HG03442 (cell line): Measurements from ENCODE around the gene TRAF4.
"Not testable (repeated sequence)": the region's sequence is repeated elsewhere in the genome, so short reads cannot be mapped to it uniquely, and the experiment has no call there.

Source experiments
- ATAC-seq: cut with Tn5 transposase; IDR thresholded peaks from one replicate; pipeline ENCODE4 v1.9.1; 2021; ENCODE audit warnings: mild to moderate bottlenecking, moderate library complexity; ENCODE audit not compliant: unreplicated experiment

TRAF4 gene

DNA sequence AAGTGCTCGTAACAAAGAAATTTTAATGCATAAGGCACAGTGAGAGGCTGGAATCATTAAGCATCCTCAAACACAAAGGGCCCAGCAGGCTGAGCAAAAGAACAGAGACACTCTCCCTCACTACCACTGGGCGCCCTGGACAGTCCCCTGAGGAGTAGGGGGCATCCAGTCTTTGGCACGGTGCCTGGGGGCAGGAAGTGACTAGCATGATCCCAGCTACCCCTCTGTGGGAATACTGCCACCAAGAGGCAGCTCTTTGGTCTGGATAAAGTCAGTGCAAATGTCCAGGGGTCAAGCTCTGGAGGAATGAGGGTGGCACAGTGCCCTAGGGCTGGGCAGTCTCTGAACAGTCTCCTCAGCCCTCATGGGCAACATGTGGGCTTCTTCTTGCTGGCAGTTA is 29.5 kb upstream of the TRAF4 start:
- ATAC-seq = no peak

DNA sequence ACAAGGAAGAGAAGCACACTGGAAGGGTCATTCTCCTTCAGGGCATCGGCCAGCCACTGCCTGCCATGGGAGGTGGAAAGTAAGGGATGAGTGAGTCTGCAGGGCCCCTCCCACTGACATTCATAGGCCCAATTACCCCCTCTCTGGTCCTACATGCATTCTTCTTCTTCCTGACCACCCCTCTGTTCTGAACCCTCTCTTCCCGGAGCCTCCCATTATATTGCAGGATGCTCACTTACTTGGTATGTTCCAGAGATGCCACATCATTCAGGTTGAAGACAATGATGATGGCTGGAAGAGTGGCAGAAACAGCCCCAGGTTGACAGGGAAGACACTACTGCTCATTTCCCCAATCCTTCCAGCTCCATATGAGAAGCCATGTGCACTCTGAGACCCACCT is 28.6 kb upstream of the TRAF4 start:
- no peak for ATAC-seq

DNA sequence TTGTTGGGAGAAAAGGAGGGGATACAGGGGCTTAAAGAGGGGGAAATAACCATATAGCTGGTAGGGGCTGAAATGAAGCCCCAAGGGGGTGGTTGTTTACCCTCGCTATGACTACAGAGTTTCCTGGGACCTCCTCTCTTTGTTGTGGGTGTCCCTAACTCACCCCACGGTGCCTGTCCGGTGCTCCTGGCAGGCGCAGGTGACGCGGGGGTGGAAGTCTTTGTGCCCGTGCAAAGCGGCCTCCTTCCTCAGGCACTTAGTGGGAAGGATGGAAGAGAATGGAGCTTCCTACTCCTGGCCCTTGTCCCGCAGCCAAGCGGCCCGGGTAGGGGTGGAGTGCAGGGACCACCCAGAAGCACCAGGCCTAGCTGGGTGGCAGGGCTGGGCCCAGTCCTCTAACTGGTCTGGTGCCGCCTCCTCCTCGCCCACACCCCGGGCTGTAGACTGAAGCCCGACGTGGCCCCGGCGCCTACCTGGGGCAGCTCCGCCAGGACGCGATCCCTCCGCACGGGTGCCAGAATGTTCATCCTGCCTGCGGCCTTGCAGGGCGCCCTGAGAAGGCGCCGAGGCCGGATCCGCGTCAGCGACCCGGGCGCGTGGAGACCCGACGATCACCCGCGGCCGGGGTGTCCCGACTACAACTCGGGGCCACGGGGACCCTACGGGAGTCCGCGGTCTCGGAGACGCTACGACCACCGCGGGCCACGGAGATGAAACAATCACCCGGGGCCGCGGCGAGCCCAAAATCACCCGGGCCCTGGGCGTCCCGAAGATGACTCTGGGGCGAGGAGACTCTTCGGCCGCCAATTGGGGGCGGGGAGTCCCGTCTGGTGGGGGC is 26.9 kb upstream of the TRAF4 start:
- no peak for ATAC-seq

DNA sequence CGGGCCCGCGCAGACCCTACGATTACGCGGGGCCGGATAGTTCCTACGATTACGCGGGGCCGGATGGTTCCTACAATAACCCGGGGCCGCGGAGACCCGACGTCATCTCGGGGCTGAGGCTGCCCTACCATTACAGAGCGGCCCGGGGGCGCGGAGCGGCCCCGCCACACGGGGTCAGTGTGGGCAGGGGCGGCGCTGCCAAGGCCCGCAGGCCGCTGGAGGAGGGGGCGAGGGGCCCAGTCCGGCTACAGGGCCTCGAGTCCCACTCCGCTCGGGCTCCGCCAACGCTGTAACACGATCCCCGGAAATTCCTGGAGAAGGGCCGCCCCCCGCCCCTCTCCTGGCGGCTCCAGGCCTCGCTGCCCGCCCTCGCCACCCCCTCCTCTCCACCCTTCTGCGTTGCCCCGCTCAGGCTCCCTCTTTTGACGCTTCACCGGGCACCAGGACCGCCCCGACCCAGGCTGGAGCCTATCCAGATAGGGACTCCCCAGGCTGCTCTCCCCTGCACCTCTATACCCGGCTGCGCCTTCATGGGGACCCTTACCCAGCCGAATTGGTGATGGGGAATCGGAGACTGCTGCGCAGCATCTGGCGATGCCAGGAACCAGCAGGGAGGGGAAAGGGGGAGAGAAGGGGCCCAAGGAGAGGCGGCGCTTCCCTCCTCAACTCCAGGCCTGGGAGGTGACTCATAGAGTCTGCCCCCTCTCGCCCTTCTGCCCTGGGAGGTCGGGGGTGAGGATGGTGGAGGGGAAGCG is 26.1 kb upstream of the TRAF4 start, which contains the start of gene RAB34:
Gene RAB34 (minus strand): TSS at position 291 of the 755 bp plus-strand sequence. CDS start 602 bp downstream, outside the sequence.
- ATAC-seq = no peak

DNA sequence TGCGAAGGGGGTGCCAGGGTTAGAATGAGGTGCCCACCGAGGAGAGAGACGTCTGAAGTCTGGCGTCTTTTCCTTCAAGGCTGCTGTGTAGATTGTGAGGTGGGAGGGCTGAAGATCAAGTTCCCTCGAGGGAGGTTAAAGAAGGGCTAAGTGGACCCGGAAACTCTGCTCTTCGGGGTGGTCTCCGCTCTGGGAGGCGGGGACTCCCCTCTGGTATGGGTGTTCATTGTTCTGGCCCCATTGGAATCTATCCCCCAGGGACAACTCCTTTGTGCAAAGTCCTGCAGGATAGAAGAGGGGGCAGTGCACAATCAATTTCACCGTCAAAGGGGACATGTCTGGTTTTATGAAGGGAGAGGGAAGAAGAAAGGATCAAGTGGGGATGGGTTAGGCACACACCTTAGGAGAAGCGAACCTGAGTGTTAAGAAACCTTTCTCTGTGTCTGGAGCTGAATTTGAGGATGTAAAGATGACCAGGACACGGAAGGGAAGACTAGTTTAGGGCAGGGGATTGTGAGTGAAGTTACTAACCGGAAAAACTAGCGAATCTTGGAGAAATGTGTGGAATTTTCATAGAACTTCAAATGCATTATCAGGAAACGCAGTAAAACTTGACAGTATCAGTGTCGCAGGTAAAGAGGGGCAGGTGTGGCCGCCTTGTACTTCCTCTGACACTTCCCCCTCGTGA is 25.3 kb upstream of the TRAF4 start:
- ATAC-seq = no peak

DNA sequence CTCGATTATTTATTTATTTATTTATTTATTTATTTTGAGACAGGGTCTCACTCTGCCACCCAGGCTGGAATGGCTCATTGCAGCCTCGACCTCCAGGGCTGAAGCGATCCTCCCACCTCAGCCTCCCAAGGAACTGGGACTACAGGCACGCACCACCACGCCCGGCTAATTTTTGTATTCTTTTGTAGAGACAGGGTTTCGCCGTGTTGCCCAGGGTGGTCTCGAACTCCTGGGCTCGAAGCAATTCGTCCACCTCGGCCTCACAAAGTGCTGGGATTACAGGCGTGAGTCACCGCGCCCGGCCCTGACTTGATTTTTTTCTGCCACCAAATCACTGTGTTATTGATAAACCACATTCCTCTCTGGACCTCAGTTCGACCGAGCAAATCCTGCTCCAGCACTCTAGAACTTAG is 24.8 kb upstream of the TRAF4 start:
- ATAC-seq = no peak

DNA sequence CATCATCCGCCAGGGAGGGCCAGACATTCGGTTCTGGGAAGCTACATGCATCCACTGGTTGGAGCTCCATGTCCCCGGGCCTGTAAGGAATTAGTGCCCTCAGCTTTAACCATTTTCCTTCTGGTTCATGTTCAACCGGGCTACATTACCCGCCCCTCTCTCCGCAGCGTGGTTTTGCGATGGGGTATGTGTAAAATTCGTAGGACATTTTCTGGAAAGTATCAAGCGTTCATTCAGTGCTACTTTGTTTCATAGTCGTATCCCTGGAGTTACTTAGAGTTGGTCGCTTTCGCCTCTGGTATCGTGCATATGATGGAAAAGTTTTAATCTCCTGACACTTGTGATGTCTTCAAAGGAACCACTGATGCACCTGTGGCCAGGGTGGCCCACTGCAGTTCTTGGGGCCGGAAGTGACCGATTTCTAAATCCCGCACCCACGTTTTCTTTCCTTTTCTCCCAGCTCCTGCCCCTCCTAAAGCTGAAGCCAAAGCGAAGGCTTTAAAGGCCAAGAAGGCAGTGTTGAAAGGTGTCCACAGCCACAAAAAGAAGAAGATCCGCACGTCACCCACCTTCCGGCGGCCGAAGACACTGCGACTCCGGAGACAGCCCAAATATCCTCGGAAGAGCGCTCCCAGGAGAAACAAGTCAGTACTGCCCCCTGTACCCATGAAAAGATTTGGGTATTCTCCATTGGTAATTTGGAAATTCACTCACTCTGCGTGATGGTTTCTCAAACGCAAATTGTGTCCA is 23.4 kb upstream of the TRAF4 start:
- no peak for ATAC-seq

DNA sequence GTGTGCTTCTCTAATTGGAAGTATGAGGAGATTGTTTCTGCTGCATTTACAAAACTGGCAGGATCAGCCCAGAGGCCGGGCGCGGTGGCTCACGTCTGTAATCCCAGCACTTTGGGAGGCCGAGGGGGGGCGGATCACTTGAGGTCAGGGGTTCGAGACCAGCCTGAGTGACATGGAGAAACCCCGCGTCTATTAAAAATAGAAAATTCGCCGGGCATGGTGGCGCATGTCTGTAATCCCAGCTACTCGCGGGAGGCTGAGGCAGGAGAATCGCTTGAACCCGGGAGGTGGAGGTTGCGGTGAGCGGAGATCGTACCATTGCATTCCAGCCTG is 22.8 kb upstream of the TRAF4 start:
- ATAC-seq = not testable (repeated sequence)

DNA sequence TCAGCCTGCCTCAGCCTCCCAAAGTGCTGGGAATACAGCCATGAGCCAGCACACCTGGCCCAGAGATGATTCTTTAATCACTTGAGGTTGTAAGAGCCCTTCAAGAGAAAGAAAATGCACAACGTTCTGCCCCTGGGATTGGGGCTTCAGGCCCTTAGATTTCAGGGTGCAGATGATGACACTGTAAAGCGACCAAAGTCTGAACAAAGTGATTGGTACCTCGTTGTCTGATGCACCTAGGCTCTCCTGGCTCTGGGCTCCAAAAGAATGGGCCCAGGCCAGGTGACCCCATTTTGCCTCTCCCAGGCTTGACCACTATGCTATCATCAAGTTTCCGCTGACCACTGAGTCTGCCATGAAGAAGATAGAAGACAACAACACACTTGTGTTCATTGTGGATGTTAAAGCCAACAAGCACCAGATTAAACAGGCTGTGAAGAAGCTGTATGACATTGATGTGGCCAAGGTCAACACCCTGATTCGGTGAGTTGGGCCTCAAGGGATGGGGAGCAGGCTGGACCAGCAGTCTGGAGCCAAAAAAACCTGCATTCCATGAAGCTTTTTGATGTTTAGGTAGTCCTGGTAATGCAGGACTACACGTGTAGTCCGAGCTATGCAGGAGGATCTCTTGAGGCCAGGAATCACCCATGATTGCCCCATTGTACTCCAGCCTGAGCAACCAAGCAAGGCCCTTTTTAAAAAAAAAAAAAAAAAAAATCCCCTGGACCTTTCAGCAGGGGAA is 21.2 kb upstream of the TRAF4 start:
- ATAC-seq = no peak

DNA sequence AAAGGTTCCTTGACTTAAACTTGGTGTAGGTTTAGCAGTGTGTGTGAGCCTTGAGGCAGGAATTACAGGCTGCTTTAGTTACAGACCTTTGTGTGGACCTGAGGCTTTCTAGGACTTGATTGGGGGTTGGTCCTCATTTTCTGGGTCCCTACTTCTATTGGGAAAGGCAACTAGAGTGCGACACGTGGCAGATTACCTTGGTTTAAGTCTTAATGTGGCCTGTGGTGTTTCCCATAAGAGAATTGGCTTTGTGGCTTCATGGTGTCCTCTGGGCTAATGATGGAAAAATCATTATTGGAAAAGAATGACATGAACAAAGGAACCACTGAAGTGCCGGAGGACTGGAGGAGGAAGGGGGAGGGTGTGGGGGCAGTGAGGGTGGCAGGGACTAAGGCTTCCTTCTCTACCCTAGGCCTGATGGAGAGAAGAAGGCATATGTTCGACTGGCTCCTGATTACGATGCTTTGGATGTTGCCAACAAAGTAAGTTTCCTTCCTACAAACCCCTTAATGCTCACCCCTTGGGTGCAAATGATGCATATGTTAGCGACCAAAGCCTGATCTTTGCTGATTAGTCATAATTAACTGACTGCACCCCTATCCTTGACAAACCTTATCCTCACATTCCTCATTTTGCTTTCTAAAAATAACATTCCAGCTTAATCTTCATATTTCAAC is 20.5 kb upstream of the TRAF4 start:
- no peak for ATAC-seq

DNA sequence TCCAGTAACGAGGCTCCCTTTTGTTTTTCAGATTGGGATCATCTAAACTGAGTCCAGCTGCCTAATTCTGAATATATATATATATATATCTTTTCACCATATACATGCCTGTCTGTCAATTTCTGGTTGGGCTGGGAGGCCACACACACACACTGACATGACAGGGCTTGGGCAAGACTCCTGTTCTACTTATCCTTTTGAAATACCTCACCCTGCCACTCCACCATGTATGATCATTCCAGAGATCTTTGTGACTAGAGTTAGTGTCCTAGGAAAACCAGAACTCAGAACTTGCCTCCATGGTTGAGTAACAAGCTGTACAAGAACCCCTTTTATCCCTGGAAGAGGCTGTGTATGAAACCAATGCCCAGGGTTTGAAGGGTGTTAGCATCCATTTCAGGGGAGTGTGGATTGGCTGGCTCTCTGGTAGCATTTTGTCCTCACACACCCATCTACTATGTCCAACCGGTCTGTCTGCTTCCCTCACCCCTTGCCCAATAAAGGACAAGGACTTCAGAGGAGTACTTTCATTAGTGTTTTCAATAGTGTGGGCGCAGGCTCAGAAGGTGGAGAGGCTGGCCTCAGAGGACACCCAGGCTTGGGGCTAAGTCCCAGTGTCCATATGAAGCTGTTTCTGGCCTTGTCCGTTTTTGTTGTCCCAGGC is 19.8 kb upstream of the TRAF4 start:
- ATAC-seq = not testable (repeated sequence)

DNA sequence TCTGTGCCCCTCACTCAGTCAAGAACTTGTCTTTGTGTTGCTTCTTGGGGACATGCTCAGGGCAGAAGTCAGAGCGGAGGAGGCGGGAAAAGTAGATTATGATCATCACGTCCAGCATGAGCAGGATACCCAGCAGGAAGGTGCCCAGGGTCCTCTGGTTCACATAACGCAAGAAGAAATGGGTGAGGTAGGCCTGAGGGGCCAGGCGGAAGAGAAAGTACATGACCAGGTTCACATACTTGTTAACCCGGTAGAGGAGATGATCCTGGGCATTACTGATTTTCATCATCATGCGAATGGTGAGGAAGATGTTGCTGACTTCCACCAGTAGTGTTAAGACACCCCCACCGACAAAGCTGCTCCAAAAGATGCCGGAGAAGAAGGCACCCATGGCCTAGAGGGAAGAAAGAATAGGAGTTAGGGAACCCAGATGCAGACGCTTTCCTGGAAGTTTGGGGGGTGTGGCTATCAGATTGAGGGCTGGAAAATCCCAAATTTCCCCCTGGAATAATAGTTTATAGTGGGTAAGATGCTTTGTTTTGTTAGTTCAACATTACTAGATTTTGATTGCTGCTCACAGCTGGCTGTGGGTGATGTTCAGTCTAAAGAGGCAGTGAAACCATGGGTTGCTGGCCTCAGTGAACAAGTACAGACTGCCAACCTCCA is 19.2 kb upstream of the TRAF4 start:
- ATAC-seq = no peak

DNA sequence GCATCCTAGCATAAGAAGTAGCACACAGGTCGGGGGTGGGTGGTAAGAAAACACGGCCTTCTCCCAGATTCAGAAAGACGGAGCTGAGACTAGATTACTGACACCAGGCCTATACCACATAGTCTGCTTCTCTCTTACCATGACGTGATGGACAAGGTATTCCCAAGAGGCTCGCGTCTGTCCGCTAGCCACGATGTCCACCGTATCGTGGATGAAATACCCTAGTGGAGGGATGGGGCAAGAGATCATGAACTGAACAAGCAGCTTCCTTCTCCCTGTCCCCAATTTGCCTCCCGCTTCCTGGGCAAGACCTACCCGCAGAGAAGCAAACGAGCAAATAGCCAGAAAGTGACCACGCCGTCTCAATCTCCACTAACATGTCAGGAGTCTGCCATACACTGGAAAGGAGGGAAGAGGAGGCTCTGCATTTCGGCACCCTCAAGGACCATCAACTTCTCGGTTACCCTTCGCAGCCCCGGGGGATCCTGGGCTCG is 18.6 kb upstream of the TRAF4 start:
- no peak for ATAC-seq

DNA sequence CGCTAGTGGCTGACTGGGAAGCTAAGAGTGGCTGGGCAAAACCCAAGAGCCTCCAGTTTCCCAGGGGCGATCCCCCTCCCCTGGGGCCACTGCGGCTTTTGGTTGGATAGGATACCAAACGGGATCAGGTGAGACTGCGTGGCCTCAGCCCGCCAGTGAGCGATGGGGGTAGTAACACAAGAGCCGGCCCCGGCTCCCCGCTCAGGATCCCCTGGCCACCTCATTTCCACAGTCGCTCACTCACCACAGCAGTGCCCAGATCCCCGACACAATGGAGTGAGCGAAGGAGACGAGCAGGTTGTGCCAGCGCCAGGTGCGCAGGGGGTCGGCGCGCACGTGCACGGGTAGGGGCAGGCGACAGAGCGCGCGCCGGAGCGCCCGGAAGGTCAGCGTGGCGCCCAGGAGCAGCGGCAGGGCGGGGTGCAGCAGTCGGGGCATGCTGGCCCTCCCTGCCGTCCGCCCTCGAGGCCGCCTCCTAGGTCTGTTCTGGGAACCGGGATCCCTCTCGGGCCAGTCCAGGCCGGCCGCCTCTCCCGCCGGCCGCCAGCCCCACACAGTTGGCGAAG is 18.1 kb upstream of the TRAF4 start:
- ATAC-seq = peak; percentile 4

DNA sequence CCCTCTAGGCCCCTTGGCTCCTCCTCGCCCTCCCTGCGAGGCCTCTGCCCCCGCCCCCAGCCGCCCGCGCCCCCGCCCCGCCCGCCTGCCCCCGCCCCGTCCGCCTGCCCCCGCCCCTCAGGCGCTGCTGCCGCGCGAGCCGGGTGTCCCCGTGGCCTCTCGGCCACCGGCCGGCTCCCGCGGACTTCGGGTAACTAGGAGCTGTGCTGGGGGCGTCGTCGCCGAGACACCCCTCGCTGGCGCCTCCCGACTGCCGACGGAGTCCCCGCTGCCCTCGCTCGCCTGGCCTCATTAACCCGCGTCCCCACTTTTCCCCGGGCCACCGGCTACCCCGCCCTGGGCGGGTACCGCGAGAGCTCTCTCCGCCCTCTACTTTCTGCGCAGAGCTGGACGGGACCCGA is 17.6 kb upstream of the TRAF4 start, which contains the start of gene TLCD1:
Gene TLCD1 (minus strand): TSS at position 8 of the 401 bp plus-strand sequence. CDS start 136 bp downstream, outside the sequence.
- peak; percentile 6 for ATAC-seq

DNA sequence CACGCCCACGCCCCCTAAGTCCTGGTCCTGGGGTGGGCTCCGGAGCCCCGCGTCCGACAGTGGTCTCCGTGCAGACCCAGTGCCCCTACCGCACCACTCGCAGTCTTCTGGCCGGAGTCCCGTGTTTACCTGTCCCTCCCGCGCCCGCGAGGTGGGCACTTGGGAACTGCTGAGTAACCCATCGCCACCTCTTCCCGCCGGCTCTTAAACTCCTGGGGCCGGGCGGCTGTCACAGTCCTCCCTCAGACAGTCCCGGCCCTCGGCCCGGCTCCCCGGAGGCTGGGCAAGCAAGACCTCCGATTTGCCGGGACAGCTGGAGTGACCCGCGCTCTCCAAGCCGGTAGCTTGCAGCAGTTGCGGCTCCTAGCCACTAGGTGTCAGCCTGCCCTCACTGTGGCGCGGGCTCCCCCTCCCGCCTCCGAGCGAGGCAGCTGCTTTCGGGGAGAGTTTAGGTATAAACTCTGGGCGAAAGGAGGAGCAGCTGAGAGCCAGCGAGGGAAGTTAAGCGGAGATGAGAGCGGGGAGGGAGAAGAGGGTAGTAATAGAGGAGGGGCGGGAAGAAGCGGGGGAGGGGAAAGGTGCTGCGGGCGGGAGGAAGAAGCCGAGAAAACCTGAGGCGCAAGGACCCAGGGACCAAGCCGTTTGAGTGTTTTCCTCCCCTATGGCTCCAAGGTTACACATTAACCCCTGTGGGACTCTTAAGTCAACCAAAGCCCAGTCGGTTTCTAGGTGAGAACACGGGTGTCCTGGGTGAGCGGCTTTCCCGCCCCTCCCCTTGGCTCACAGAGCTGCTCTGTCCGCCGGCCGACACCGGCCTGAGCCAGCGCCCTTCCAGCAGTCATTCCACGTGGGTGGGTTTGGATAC is 17.0 kb upstream of the TRAF4 start:
- peak; percentile 39 for ATAC-seq
